B cell (primary cell): ENCODE data around the gene C16orf92. TPM values are rescaled to one million over a fixed set of nuclear protein-coding genes. Genes with fewer than 3 reads are reported as not detected.

Source experiments
- ATAC-seq: fragments of 200-7000 bp; cut with Tn5 transposase; one replicate; pipeline ENCODE4 v1.10.0; 2021; ENCODE audit warnings: low read depth, mild to moderate bottlenecking, moderate number of reproducible peaks, moderate library complexity
- CTCF ChIA-PET: fragments of 350-600 bp; sonication (Branson Sonifier 250); formaldehyde crosslinking; loops from one replicate; lab custom pipeline; 2021; ENCODE audit warnings: antibody characterized with exemption, inconsistent platforms; lab: Charles Lee
- POLR2A ChIA-PET: fragments of 350-600 bp; sonication (Branson Sonifier 250); formaldehyde crosslinking; loops from one replicate; lab custom pipeline; 2021; ENCODE audit warnings: antibody characterized with exemption; lab: Charles Lee
- DNase-seq: peaks from one replicate; pipeline ENCODE4 v3.0.0; 2013
- H2AFZ ChIP-seq: 2 replicates; pipeline ENCODE4 v1.6.1; 2012; ENCODE audit warnings: mild to moderate bottlenecking, low read depth, low read length; ENCODE audit not compliant: insufficient read depth, poor library complexity, severe bottlenecking
- H3K27ac ChIP-seq, 2 donors: 1 replicate in 1 of 2; 2 replicates in 1 of 2; pipeline ENCODE4 v1.5.1; 2012 to 2013; ENCODE audit warnings: low read length in 2 of 2, mild to moderate bottlenecking in 2 of 2, moderate library complexity in 1 of 2
- H3K27me3 ChIP-seq, 4 experiments: fragments of 200-600 bp in 1 of 4; sonication (generic) in 1 of 4; replicated peaks in 1 of 4; 1 replicate in 2 of 4; 2 replicates in 2 of 4; pipeline versions ENCODE4 v1.6.1 to v1.7.0; 2013 to 2016; ENCODE audit warnings: low read length in 3 of 4, mild to moderate bottlenecking in 2 of 4, mixed read lengths in 1 of 4, moderate library complexity in 1 of 4; ENCODE audit not compliant: insufficient read depth in 4 of 4, control insufficient read depth in 3 of 4; ENCODE audit errors: control extremely low read depth in 1 of 4
- H3K36me3 ChIP-seq, 2 experiments: replicated peaks in 1 of 2; 1 replicate in 1 of 2; 2 replicates in 1 of 2; pipeline versions ENCODE4 v1.6.1 to v1.7.1; 2013; ENCODE audit warnings: low read length in 1 of 2; ENCODE audit not compliant: insufficient read depth in 2 of 2, control insufficient read depth in 1 of 2; ENCODE audit errors: control extremely low read depth in 1 of 2, extremely low read depth in 1 of 2
- H3K4me1 ChIP-seq, 2 donors: fragments of 200-600 bp in 1 of 2; sonication (generic) in 1 of 2; 1 replicate in 1 of 2; 2 replicates in 1 of 2; pipeline versions ENCODE4 v1.5.1 to v1.6.1; 2013 to 2017; ENCODE audit warnings: low read length in 2 of 2; ENCODE audit not compliant: control insufficient read depth in 2 of 2, insufficient read depth in 2 of 2
- H3K4me2 ChIP-seq: replicated peaks from 2 replicates; pipeline ENCODE3; 2012; ENCODE audit warnings: mild to moderate bottlenecking, low read depth, low read length; ENCODE audit not compliant: poor library complexity, severe bottlenecking
- H3K4me3 ChIP-seq, 5 experiments: fragments of 200-600 bp in 1 of 5; sonication (generic) in 1 of 5; 1 replicate in 3 of 5; 2 replicates in 2 of 5; pipeline versions ENCODE4 v1.5.1 to v1.7.0; 2011 to 2016; ENCODE audit warnings: low read length in 4 of 5, mild to moderate bottlenecking in 4 of 5, low read depth in 2 of 5, control low read depth in 1 of 5, moderate library complexity in 1 of 5; ENCODE audit not compliant: insufficient read depth in 1 of 5; ENCODE audit errors: control extremely low read depth in 1 of 5, extremely low read depth in 1 of 5
- H3K79me2 ChIP-seq: fragments of 200-600 bp; sonication (generic); one replicate; pipeline ENCODE4 v1.6.0; 2016; ENCODE audit warnings: low read length; ENCODE audit not compliant: control insufficient read depth, insufficient read depth
- H3K9ac ChIP-seq: fragments of 200-600 bp; sonication (generic); 2 replicates; pipeline ENCODE4 v1.6.1; 2017; ENCODE audit warnings: mild to moderate bottlenecking, low read length, moderate library complexity
- H3K9me3 ChIP-seq, 3 donors: one replicate each; pipeline versions ENCODE4 v1.6.1 to v1.7.1; 2013; ENCODE audit warnings: low read length in 2 of 3; ENCODE audit not compliant: control insufficient read depth in 2 of 3, insufficient read depth in 1 of 3; ENCODE audit errors: control extremely low read depth in 1 of 3
- H4K20me1 ChIP-seq: 2 replicates; pipeline ENCODE4 v1.6.0; 2012; ENCODE audit warnings: mild to moderate bottlenecking, low read length; ENCODE audit not compliant: insufficient read depth, control insufficient read depth, poor library complexity, severe bottlenecking
- H3K27ac Mint-ChIP-seq: one replicate; pipeline ENCODE4 v1.8.0; 2021; ENCODE audit warnings: mixed read lengths
- H3K27me3 Mint-ChIP-seq: one replicate; pipeline ENCODE4 v1.8.0; 2021; ENCODE audit warnings: mixed read lengths
- H3K4me1 Mint-ChIP-seq: one replicate; pipeline ENCODE4 v1.8.0; 2021; ENCODE audit warnings: mixed read lengths
- H3K4me3 Mint-ChIP-seq: one replicate; pipeline ENCODE4 v1.8.0; 2021; ENCODE audit warnings: mixed read lengths
- H3K9me3 Mint-ChIP-seq: one replicate; pipeline ENCODE4 v1.8.0; 2022; ENCODE audit warnings: mixed read lengths; ENCODE audit not compliant: insufficient read depth
- CTCF ChIP-seq: fragments of 200-600 bp; IDR thresholded peaks from one replicate; pipeline ENCODE4 v1.8.0; 2022; ENCODE audit warnings: antibody characterized with exemption, mild to moderate bottlenecking
- EZH2 ChIP-seq: IDR thresholded peaks from 2 replicates; pipeline ENCODE4 v1.6.1; 2012; ENCODE audit warnings: borderline replicate concordance, low read depth, mild to moderate bottlenecking, moderate library complexity, low read length; ENCODE audit not compliant: insufficient read depth, poor library complexity, severe bottlenecking
- WGBS: methylation state at CpG from one replicate; pipeline ENCODE4 v1.1.5; 2013; ENCODE audit warnings: missing lambda C conversion rate; ENCODE audit not compliant: insufficient coverage; 5-methylcytosine and 5-hydroxymethylcytosine counted together
- intact Hi-C: fragments of 100-400 bp; cut with micrococcal nuclease; formaldehyde crosslinking; loops from one replicate; pipeline ENCODE4 v1.10.0; 2022
- polyA plus RNA-seq: library from polyadenylated mRNA; depleted of rRNA; stranded (reverse); fragments of >200 nt; gene quantifications from 2 replicates; pipeline ENCODE4 v1.2.3, GENCODE V29; 2012
- total RNA-seq, 2 donors: library from RNA; stranded (reverse); fragments of 120-200 nt in 1 of 2; gene quantifications; 1 replicate in 1 of 2; 2 replicates in 1 of 2; pipeline versions ENCODE4 v1.2.3 to v1.2.4, GENCODE V29; 2013 to 2022

C16orf92 gene
- total and polyA plus RNA-seq, 2 donors (not counting 1 experiment from before 2014, with no cell fraction given) = not detected

- intact Hi-C loops = no loop called here
- DNase-seq = no peak
- Mint-ChIP-seq H3K27me3 (no peaks in the 10 kb centered on the region), H3K4me1 (peaks cover 36% of the 10 kb centered on the region), H3K27ac (peak overlapping the region; percentile 54), H3K9me3 (no peaks in the 10 kb centered on the region), H3K4me3 (peak overlapping the region; percentile 95)
- H2AFZ ChIP-seq = peak overlapping the region; percentile 99
- H3K79me2 ChIP-seq = peaks cover 41% of the 10 kb centered on the region
- peak overlapping the region in 4 of 5 experiments; percentile 28 to 100 (median 99) for H3K4me3 ChIP-seq
- peaks cover 2 to 26% of the 10 kb centered on the region in 2 experiments for H3K36me3 ChIP-seq
- H3K4me2 ChIP-seq = peak overlapping the region; percentile 98
- ChIA-PET CTCF (interaction anchor here (0.6 to 1.3 kb wide), 5 partner anchors 10 to 284 kb away, joined by 3 to 4 read pairs (median 3); partner anchors contain the start of gene TMEM219), POLR2A (no interaction called here)
- peak overlapping the region; percentile 90 for H3K9ac ChIP-seq
- peaks cover 16% of the 10 kb centered on the region for H4K20me1 ChIP-seq
- H3K27me3 ChIP-seq = no peaks in the 10 kb centered on the region
- TF ChIP-seq EZH2 (no peak), CTCF (no peak)
- H3K27ac ChIP-seq = peak overlapping the region in 1 of 2 donors; percentile 15
- no peak for ATAC-seq
- no peaks in the 10 kb centered on the region for H3K9me3 ChIP-seq
- 76% methylated on average over 4 of the region's 5 CpGs for WGBS
- H3K4me1 ChIP-seq = peaks cover 31 to 38% of the 10 kb centered on the region in 2 donors
These were observed 47.9 kb upstream of the C16orf92 start for GRCh38 chr16:29975134-29975538.

- Mint-ChIP-seq H3K27me3 (no peaks in the 10 kb centered on the region), H3K4me3 (peak overlapping the region; percentile 95), H3K27ac (peak overlapping the region; percentile 50), H3K4me1 (peaks cover 36% of the 10 kb centered on the region), H3K9me3 (no peaks in the 10 kb centered on the region)
- no peaks in the 10 kb centered on the region for H3K27me3 ChIP-seq
- no peak overlapping the region for H3K4me3 ChIP-seq
- H4K20me1 ChIP-seq = peaks cover 16% of the 10 kb centered on the region
- H2AFZ ChIP-seq = no peak overlapping the region
- peak overlapping the region; percentile 98 for H3K4me2 ChIP-seq
- H3K79me2 ChIP-seq = peaks cover 41% of the 10 kb centered on the region
- DNase-seq (no peak), ATAC-seq (no peak)
- intact Hi-C loops = no loop called here
- H3K27ac ChIP-seq = peak overlapping the region in 1 of 2 donors; percentile 15
- POLR2A ChIA-PET = no interaction called here
- H3K9me3 ChIP-seq = no peaks in the 10 kb centered on the region
- peaks cover 31 to 38% of the 10 kb centered on the region in 2 donors for H3K4me1 ChIP-seq
- TF ChIP-seq EZH2 (no peak), CTCF (no peak)
- CTCF ChIA-PET = interaction anchor here (0.6 to 1.3 kb wide), 4 partner anchors 10 to 285 kb away, joined by 3 to 4 read pairs (median 4); no protein-coding TSS in a partner anchor
- WGBS = 17% methylated on average over 6 of the region's 6 CpGs
- H3K36me3 ChIP-seq = peaks cover 2 to 32% of the 10 kb centered on the region in 2 experiments
- no peak overlapping the region for H3K9ac ChIP-seq
These were observed 47.0 kb upstream of the C16orf92 start for GRCh38 chr16:29975811-29976511.
